Right ventricle myocardium superior (tissue), 1 donor: Measurements from ENCODE around the gene RNF10. TPM values are rescaled to one million over a fixed set of nuclear protein-coding genes. Genes with fewer than 3 reads are reported as not detected.
"Not testable (repeated sequence)": the region's sequence is repeated elsewhere in the genome, so short reads cannot be mapped to it uniquely, and the experiment has no call there.

Experiments
- ATAC-seq: fragments of 200-7000 bp; cut with Tn5 transposase; one replicate; pipeline ENCODE4 v1.9.1; 2020; ENCODE audit warnings: mild to moderate bottlenecking; ENCODE audit not compliant: poor library complexity
- DNase-seq: peaks from one replicate; pipeline ENCODE4 v3.0.0-alpha.2; 2020
- intact Hi-C: fragments of 100-400 bp; cut with DNase I; formaldehyde crosslinking; loops from one replicate; pipeline ENCODE4 v1.11.2; 2022
- total RNA-seq: library from RNA; stranded (reverse); fragmentation: NEBNext Ultra II Directional; extraction: Animal tissue kit (Norgen Biotek cat#: 25700); gene quantifications from one replicate; pipeline ENCODE4 v1.2.1, GENCODE V29; 2021
- donor health status: DM: no; HTN: yes; CAD: no; lungs with severe emphysema.

The RNF10 gene
- total RNA-seq, 1 donor from 2014 or later, result 242 TPM

DNA sequence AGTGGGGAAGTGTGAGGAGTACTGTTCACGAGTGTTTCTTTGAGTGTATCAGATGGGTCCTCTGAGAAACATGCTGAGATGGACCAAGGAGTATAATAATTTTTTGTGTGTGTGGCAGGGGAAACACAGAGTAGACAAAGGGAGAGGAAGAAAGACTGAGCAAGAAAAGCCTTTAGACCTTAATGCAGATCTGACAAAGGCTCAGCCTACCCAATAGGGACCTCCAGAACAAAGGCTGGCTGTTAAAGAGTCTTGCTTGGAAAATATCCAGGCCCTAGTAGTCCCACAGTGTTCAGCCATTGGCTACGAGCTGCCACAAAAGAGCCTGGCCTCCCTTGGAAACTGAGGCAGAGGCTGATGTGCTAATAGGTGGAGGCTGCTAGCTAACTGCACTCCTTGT, 18.7 kb upstream of the RNF10 start:
- intact Hi-C loops, result no loop called here
- DNase-seq (no peak), ATAC-seq (no peak)

DNA sequence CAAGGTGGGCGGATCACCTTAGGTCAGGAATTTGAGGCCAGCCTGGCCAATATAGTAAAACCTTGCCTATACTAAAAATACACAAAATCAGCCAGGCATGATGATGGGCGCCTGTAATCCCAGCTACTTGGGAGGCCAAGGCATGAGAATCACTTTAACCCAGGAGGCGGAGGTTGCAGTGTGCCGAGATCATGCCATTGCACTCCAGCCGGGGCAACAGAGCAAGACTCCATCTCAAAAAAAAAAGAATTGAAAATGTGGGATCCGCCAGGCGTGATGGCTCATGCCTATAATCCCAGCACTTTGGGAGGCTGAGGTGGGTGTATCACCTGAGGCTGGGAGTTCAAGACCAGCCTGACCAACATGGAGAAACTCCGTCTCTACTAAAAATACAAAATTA, 14.8 kb upstream of the RNF10 start:
- DNase-seq, intact Hi-C loops, ATAC-seq: not testable (repeated sequence)

DNA sequence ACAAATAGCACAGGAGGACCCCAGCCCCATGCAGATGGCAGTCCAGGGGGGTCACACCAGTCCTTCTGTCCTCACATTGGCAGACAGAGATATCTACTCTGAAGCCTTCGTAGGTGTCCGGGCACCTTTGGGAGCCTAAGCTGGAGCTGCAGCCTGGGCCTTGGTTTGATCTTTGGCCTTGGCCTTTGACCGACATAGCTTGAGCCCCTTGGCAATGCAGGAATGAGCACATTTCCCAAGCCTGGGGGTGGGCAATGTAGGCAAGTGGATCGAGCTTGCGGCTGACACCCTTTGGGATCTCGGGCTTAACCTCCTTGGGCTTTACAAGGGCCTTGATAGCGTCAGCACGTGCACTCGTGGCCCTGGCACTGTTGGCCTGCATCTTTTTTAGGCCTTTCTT, 11.6 kb upstream of the RNF10 start:
- DNase-seq, result no peak
- no peak for ATAC-seq
- intact Hi-C loops, result no loop called here

DNA sequence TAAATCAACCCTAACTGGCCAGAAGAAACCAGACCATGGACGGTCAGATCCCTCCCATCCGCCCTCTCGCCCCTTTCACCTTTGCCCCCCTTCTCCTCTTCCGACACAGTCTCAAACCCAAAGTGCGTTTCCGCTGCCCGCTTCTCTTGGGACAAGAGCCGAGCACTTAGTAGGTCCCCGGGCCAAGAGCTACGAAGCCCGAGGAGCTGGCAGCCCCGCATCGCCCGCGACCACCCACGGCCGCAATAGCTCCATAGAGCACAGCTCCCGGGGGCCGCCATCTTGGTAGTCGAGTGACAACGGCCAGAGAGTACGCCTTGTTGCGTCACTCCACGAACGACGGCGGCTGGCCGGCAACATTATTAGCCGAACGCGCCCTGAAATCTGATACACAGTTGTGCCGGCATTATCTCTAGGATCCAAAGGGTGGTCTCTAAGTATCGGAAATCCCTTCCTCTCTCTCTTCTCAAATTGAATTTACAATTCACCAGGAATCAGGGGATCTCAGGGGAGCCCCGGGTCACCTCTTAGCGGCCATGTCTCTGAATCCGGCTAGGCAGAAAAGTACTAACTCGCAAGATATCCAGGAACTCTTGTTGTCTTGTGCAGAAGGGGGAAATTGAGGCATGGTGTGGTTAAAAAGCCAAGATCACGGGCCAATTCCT, 5.2 kb upstream of the RNF10 start, which contains the start of gene COQ5:
Gene COQ5, minus strand, starts transcription at position 298 of the 665 bp plus-strand sequence. Its CDS starts 17 bp downstream, at position 281.
- DNase-seq (peak; percentile 95), ATAC-seq (peak; percentile 97)
- intact Hi-C loops, result no loop called here

DNA sequence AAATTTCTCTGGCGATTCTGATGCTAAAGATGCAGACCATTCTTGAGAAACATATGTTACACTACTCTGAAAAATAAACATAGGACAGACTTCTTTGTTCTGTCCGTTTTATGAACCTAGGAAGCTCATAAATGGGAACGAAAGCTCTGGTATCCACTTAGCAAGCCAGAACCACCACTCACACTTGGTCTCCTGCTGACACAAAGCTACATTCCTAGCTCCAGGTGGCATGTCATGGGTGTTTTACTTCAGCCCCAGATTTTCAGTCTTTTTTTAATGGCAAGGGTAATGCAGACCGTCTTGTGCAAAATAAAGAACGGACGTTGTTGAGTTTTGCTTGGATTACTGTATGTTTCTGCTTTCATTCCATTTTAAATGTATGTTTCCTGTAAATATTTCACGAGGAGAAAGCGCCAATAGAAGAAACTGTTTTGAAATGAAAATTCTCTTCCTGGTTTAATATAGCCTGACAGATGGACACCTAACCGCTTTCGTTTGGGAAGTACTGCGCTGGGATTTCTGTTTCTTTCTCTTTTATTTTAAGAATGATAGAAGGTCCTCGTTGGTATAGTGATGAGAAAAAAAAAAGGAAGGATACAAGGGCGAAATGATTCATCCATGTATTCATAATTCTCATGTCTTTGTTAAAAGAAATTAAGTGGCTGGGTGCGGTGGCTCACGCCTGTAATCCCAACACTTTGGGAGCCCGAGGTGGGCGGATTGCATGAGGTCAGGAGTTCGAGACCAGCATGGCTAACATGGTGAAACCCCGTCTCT, 4.3 kb upstream of the RNF10 start:
- DNase-seq, result no peak
- intact Hi-C loops, result no loop called here
- peak; percentile 23 for ATAC-seq

DNA sequence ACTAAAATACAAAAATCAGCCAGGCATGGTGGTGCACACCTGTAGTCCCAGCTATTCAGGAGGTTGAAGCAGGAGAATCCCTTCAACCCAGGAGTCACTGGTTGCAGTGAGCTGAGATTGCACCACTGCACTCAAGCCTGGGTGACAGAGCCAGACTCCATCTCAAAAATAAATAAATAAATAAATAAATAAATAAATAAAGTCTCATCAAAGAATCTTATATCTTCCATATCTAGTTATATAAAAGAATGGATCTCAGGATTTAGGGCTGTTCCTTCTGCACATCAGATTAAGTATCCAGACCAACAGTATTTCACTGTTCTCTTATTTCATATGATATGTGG, 3.8 kb upstream of the RNF10 start:
- DNase-seq, intact Hi-C loops, ATAC-seq: not testable (repeated sequence)

DNA sequence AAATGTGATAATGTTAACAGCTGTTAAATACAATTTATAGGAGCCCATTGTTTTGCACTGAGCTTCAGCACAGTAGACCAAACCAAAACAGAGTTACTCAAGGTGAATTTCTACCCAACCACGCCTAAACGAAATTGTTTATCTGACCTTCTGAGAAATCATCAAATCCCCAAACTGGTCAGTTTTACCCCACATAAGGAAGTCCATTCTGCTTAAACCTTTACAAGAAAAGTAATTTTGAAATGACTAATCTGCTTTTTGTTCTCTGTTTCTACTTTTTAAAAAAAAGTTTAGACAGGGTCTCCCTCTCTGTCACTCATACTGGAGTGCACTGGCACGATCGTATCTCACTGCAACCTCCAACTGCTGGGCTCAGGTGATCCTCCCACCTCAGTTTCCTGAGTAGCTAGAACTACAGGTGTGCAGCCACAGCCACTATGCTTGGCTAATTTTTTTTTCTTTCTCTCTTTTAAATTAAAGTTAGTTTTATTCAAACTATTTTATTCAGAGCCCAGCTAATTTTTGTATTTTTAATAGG, 1.4 kb upstream of the RNF10 start:
- ATAC-seq (no peak), DNase-seq (no peak)
- intact Hi-C loops, result no loop called here

DNA sequence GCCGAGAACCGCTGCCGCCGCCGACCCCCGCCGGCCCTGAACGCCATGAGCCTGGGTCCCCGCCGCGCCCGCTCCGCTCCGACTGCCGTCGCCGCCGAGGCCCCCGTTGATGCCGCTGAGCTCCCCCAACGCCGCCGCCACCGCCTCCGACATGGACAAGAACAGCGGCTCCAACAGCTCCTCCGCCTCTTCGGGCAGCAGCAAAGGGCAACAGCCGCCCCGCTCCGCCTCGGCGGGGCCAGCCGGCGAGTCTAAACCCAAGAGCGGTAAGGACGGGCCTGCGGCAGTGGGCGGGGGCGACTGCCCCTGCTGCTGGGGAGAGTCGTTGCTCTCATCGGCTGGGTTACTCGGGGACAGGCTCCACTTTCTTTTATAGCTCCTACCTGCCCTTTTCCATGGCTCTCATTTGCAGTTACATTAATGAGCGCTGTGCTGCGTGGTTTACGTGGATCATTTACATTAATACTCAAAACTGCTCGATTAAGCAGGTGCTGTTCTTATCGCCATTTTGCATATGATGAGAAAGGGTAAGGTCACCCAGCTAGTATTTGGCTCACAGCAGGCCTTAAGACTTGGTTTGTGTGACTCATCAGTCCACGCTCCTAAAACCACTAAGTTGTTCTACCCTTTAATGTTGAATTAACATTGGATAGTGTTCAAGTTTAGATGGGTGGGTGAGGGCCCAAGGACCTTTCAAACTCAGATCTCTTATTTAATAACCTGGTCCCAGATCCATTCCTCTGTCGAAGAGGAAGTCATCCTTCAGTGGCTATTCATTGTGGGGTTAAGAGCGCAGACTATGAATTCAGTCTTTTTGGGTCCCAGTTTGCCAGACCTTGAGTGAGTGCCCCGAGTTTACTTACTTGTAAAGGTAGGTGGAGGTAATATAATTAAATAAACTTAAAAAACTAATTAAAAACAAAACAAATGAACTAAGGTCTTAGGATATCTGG, 823 bp downstream of the RNF10 start:
- intact Hi-C loops, result no loop called here
- DNase-seq, result peak; percentile 53

DNA sequence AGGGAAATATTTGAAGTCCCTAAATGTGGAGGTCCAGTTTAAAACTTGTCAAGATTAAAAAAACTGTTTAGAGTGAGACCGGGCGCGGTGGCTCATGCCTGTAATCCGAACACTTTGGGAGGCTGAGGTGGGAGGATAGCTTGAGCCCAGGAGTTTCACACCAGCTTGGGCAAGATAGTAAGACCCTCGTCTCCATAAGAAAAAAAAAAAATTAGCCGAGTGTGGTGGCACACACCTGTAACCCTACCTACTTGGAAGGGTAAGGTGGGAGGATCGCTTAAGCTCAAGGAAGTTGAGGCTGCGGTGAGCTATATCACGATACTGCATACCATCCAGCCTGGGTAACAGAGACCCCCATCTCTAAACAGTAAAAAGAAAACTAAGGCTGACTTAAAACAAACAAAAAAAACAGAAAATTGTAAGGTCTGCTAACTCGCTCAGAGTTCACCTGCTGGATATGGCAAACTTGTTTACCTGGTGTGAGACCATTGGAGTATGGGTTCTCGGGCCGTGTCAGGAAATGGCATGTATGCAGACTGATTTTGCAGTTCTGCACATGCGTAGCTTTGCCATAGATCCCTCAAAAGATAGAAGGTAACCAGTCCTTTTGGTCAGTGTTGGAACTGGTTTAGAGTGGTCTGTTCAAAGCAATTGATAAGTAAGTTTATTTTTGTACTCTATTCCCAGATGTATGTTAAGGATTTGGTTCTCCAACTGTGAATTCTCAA, 2.1 kb downstream of the RNF10 start:
- DNase-seq (no peak), ATAC-seq (no peak)
- intact Hi-C loops, result no loop called here

More for the DNA sequence above, 823 bp downstream of the RNF10 start:
- ATAC-seq, result peak; percentile 35

DNA sequence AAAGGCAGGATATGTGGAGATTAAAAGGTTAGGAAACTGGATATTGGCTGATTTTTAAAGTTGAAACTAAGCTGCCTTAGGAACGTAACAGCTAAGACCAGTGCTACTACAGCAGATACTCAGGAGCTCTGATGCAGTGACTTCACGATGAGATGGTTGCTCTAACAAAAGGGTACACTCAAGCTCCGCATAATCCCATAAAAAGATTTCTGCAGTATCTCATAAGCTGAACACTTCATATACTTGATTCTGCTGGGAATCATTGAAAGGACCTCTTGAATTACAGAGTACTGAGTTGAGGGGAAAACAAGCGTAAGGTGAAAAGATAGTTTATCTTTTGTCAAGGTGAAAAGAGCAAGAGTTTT, 3.7 kb downstream of the RNF10 start:
- intact Hi-C loops, result no loop called here
- no peak for ATAC-seq
- no peak for DNase-seq

DNA sequence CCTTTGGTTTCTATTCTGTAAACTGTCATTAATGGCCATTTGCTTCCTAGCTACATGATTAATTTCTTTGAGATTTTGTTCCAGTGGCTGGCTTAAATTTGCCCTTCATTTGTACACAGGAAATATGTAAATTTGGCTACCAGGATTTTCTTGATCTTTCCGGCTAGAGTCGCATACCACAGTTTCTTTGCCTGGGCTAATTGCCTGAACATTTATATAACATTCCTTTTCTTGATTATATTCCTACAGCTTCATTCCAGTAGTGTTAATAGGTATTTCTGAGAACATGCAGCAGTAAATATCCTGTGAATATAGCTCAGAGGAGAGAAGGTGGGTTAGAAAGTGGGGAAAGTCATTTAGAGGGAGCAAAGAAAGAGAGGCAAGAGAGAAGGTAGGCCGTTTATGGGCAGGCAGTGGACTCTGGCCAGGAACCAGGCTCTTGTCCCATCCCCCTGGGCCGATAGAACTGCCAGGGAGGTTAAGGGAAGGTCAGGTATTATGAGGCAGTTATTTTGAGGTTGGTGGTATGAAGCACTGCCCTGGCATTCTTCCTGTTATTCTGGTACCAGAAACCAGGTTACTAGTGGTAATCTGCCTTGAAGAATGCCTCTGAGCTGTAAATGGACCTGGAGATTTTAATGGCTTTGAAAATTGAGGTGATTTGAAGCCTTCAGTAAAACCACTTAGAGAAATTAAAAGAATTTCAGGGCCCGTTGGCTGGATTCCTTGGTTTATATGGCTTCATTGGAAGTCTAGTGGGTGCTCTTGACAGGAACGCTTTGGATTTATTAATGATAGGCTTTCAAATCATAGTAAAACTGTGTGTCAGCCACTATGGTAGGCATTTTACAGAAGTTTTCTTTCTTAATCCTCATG, 4.4 kb downstream of the RNF10 start:
- peak; percentile 77 for ATAC-seq

DNA sequence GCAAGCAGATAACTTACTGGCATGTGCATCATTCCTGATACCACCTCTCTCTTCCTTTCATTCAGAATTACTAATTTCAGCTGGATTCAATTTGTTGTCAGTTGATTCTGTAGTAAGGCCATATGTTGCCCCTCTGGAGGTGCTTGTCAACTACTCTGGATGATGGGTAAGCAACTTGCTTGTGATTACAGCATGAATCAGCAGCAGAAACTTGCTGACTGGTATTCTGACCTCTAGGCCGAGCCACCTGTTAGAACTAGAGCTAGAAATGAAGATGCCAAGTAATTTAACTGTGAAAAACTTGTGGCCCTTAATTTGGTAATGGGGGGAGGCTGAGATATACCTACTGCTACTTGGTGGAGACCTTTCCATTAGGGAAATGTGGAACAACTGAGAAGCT, 5.1 kb downstream of the RNF10 start:
- DNase-seq (no peak), ATAC-seq (no peak)
- intact Hi-C loops, result no loop called here

More for the DNA sequence above, 4.4 kb downstream of the RNF10 start:
- DNase-seq, result peak; percentile 77
- intact Hi-C loops, result no loop called here

DNA sequence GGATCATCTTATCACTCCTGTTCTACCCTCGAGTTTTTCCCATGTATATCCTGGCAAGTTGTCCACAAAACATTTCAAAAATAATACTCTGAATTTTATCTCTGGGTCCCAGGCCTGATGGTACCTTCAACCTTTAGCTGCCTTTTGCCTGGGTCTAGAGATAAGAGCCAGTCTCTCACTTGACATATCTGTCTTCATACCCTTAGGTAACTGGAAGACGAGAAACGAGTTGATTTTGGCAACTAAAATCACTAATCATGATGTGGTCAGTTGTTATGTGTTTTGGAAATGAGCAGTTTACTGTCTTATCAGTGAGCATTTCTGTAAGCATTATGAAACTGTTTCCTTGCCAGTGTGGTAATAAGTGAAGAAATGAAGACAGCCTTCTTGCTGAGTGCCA, 6.3 kb downstream of the RNF10 start:
- ATAC-seq, result peak; percentile 18
- intact Hi-C loops, result no loop called here
- DNase-seq, result no peak

DNA sequence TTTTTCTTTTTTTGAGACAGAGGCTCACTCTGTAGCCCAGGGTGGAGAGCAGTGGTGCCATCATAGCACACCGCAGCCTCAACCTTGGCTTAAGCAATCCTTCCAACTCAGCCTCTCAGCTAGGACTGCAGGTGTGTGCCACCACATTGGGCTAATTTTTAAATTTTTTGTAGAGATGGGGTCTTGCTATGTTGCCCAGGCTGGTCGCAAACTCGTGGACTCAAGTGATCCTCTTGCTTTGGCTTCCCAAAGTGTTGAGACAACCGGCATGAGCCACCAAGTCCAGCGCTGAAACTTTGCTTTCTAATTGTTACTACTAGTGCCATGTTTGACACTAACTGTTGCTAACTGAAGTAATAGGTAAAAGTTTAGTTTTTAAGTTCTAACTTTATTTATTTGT, 8.0 kb downstream of the RNF10 start:
- ATAC-seq (no peak), DNase-seq (no peak)
- intact Hi-C loops, result no loop called here

DNA sequence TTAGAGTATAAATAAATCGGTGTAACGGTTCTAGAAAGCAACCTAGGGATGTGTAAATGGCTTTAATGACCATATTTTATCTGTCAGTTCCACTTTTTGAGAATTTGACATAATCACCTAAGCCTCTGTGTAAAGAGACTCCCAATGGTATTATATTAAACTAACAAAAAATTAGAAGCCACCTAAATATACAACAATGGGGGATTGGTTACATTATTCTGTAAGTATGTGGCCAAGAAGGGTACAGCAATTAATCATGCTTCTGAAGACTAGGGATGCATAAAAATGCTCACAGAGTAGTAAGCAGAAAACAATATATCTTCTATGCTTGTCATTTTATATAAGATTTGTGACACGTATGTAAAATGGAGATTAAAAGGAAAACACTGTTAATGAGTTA, 10.5 kb downstream of the RNF10 start:
- intact Hi-C loops, result no loop called here
- ATAC-seq, result no peak

DNA sequence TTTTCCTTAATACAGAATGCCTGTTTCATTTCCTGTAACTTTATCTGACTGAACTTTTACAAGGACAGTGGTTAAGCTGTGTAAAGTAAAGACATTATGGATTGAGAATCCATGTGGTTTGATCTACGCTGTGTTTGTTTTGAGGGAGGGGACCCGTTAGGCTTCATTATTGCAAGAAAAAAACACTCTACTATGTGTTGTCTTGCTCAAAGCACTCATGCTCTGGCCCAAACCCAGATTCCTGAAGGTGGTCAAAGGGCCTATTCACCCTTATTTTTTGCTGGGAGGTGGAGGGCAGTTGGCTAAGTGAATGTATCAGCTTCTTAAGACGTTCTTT, 11.9 kb downstream of the RNF10 start:
- no peak for DNase-seq
- intact Hi-C loops, result no loop called here
- no peak for ATAC-seq

More for the DNA sequence above, 10.5 kb downstream of the RNF10 start:
- no peak for DNase-seq

DNA sequence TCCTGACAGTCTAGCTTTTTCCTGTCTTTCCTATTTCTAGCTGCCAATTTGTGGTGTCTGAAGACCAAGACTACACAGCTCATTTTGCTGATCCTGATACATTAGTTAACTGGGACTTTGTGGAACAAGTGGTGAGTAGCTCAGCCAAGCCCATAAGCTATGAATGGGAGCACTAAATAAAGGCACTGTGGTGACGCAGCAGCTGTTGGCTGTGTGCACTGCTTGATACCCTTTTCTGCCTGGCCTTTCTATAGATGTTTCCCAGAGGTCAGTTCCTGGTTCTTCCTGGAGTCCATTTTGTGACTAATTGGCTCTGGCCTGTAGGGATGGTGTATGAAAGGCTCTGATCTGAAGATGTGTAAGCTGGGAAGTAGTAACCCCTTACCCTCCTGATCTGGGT, 20.5 kb downstream of the RNF10 start:
- intact Hi-C loops, result no loop called here
- DNase-seq, result no peak

DNA sequence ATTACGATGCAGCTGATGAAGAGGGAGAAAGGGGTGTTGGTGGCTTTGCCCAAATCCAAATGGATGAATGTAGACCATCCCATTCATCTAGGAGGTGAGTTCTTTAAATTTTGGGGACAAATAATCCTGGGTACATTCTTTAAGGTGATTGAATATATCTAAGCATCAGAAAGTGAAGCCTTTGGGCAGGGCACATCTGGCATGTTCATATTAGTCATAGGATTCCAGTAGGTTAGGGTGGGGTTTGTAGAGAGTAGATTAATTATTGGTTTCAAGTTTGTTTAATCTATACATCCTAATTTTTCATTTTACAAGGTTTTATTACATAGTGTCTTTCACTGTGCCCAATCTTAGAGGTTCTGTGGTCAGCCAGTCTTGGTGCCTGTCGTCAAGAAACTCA, 23.4 kb downstream of the RNF10 start:
- ATAC-seq (no peak), DNase-seq (no peak)
- intact Hi-C loops, result no loop called here

More for the DNA sequence above, 20.5 kb downstream of the RNF10 start:
- ATAC-seq, result peak; percentile 83
